WERI-Rb-1 (cell line): ENCODE measurements around the gene SAMM50.

Experiments
- DNase-seq: peaks from one replicate; pipeline ENCODE4 v3.0.0-alpha.2; 2020
- H3K27ac ChIP-seq: fragments of 250-450 bp; sonication (Bioruptor Pico); 2 replicates; pipeline ENCODE4 v1.5.1; 2020; ENCODE audit warnings: mild to moderate bottlenecking, moderate library complexity
- H3K27me3 ChIP-seq: fragments of 250-450 bp; sonication (Bioruptor Pico); 2 replicates; pipeline ENCODE4 v1.5.1; 2021; ENCODE audit warnings: mild to moderate bottlenecking, low read depth, moderate library complexity; ENCODE audit not compliant: insufficient read depth, severe bottlenecking
- H3K36me3 ChIP-seq: fragments of 250-450 bp; sonication (Bioruptor Pico); 2 replicates; pipeline ENCODE4 v1.5.1; 2020; ENCODE audit warnings: mild to moderate bottlenecking, moderate library complexity
- H3K4me3 ChIP-seq: 2 replicates; pipeline ENCODE4 v1.5.1; 2011; ENCODE audit warnings: low read depth, mild to moderate bottlenecking, control low read depth, low read length
- H3K9me3 ChIP-seq: fragments of 250-450 bp; sonication (Bioruptor Pico); 2 replicates; pipeline ENCODE4 v1.5.1; 2021; ENCODE audit warnings: mild to moderate bottlenecking, moderate library complexity; ENCODE audit not compliant: severe bottlenecking
- TF ChIP-seq, protein P1 (sequence below): IDR thresholded peaks from 2 replicates; pipeline ENCODE4 v1.5.1; 2011; ENCODE audit warnings: low read depth, mild to moderate bottlenecking, control low read depth, inconsistent platforms, low read length

SAMM50 gene

DNA sequence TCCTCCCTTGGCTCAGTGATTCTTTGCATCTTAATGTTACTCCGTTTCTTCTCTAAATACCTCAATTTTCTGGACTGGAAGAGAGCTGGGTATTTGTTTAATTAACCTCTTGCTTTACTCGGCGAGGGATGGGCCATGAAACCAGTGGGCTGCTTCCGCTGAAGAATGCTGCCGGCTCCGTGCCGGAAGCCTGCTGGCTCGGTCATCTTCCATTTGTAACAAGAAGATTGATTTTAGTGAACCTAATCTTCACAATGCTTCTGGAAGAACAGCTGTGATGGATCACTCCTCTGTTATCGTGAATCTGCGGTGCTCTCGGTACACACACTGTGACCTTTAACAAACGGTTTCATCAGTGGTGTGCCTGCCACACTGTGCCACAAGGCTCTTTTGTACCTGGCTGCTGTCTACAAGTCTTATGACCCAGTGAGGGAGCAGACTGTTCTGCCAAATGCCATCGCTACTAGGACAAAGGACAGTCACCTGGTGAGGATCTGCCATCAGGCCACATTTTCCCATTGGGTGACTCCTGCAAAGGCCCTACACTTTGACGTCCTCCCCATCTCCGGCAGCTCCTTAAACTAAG is 43.5 kb downstream of the SAMM50 start:
- no peak for DNase-seq
- TF ChIP-seq, protein P1, sequence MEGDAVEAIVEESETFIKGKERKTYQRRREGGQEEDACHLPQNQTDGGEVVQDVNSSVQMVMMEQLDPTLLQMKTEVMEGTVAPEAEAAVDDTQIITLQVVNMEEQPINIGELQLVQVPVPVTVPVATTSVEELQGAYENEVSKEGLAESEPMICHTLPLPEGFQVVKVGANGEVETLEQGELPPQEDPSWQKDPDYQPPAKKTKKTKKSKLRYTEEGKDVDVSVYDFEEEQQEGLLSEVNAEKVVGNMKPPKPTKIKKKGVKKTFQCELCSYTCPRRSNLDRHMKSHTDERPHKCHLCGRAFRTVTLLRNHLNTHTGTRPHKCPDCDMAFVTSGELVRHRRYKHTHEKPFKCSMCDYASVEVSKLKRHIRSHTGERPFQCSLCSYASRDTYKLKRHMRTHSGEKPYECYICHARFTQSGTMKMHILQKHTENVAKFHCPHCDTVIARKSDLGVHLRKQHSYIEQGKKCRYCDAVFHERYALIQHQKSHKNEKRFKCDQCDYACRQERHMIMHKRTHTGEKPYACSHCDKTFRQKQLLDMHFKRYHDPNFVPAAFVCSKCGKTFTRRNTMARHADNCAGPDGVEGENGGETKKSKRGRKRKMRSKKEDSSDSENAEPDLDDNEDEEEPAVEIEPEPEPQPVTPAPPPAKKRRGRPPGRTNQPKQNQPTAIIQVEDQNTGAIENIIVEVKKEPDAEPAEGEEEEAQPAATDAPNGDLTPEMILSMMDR = no peak
- Histone ChIP-seq H3K27ac (no peak overlapping the region), H3K36me3 (peaks cover 33% of the 10 kb centered on the region), H3K9me3 (no peaks in the 10 kb centered on the region), H3K27me3 (no peaks in the 10 kb centered on the region), H3K4me3 (no peak overlapping the region)

DNA sequence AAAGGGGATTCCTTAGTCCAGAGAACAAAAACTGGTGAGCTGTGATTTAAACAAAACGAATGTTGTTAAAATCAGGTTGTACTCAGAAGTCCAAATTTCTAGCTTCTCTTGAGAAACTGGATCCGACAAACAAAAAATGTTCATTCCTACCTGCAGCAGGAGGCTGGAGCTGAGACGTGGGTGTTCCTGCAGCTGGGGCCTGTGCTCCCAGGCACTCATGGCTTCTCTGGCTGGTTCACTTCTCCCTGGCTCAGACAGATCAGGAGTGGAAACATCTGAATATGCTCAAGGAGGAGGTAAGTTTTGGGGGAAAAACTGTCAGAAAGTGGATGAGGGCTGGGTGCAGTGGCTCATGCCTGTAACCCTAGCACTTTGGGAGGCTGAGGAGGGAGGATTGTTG is 44.1 kb downstream of the SAMM50 start:
- TF ChIP-seq, protein P1 = no peak
- no peak for DNase-seq
- H3K27ac ChIP-seq = no peak overlapping the region
- peaks cover 27% of the 10 kb centered on the region for H3K36me3 ChIP-seq
- no peaks in the 10 kb centered on the region for H3K9me3 ChIP-seq
- H3K4me3 ChIP-seq = no peak overlapping the region
- no peaks in the 10 kb centered on the region for H3K27me3 ChIP-seq

DNA sequence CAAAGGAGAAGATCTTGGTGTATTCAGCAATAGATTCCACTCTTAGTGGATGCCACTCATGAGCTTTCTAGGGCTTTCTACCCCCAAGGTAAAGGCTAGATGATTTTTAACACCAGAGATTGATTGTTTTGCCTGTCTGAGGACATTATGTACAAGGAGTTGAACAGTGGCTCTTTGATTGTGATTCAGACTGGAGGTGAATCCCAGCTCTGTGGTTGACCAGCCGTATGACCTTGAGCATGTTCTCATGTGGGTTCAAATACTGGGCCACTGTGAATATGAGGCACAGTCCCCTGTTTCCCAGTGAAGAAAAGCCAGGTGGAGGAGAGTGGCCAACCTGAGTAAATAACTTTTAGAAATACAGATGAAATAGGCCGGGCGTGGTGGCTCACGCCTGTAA is 44.9 kb downstream of the SAMM50 start:
- Histone ChIP-seq H3K36me3 (peaks cover 19% of the 10 kb centered on the region), H3K9me3 (no peaks in the 10 kb centered on the region), H3K27ac (no peak overlapping the region), H3K4me3 (no peak overlapping the region), H3K27me3 (no peaks in the 10 kb centered on the region)
- TF ChIP-seq, protein P1 = no peak
- no peak for DNase-seq

DNA sequence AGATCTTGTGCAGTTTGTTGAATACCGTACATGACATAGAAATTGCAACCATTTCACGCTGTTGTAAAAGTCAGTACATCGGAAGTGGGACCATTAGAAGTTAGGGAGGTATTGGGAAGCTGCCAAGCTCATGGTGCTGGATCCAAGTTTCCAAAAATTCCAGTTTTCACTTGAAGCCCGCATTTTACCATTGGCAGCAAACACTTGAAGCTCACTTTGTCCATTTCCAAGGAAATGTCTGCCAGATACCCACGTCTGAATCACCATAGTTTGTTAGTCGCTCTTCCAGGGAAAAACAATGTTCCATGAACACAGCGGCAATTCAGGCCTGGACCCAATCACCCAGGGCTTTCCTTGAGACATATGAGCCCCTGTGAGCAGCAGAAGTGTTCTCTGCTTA is 46.3 kb downstream of the SAMM50 start:
- TF ChIP-seq, protein P1 = no peak
- no peak for DNase-seq
- no peak overlapping the region for H3K4me3 ChIP-seq
- H3K27ac ChIP-seq = no peak overlapping the region
- no peaks in the 10 kb centered on the region for H3K9me3 ChIP-seq
- H3K27me3 ChIP-seq = no peaks in the 10 kb centered on the region
- H3K36me3 ChIP-seq = peaks cover 8% of the 10 kb centered on the region

DNA sequence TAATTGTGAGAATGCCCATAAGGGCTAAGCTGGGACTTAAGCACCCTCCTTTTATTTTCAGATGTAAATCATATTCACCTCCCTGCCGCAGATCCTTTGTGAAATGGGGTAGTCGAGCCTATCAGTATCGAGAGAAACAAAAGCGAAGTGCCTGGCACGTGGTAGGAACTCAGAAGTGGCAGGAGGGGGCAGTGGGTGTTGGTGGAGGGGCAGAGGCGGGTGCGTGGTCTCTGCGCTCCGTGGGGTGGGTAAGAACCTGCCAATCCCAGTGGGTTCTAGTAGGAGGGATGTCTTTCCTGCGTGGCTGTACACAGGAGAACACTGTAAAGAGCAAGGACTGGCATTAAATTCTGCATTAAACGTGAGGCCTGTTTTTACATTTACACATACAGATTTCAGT is 47.1 kb downstream of the SAMM50 start:
- Histone ChIP-seq H3K9me3 (no peaks in the 10 kb centered on the region), H3K27ac (no peak overlapping the region), H3K36me3 (peaks cover 5% of the 10 kb centered on the region; the same call in 1 of the 2 replicates), H3K27me3 (no peaks in the 10 kb centered on the region), H3K4me3 (no peak overlapping the region)
- TF ChIP-seq, protein P1 = no peak
- DNase-seq = no peak

DNA sequence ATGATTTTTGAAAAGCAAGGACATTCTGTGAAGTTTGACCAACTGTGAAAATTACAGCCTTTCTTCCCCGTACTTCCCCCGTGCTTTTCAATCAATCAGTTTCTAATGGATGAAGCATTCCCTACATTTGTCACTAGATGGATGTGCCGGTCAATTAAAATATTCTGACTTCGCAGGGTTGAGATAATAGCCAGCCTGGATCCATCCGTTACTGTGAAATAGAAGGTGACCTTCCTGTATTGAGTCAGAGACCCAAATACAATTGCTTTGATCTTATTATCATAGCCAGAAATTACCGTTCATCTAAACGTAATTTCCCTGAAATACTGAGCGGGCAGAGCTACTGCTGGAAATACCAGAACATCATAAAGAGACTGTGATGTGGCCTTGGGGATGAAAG is 47.8 kb downstream of the SAMM50 start:
- H3K27me3 ChIP-seq = no peaks in the 10 kb centered on the region
- TF ChIP-seq, protein P1 = no peak
- no peak overlapping the region for H3K4me3 ChIP-seq
- H3K36me3 ChIP-seq = peaks cover 5% of the 10 kb centered on the region; the same call in 1 of the 2 replicates
- no peak overlapping the region for H3K27ac ChIP-seq
- H3K9me3 ChIP-seq = no peaks in the 10 kb centered on the region
- no peak for DNase-seq
